ENCODE results near the gene DYNC2LI1.

DYNC2LI1 gene

GRCh38 chr2:43819491-43820163 is 45.8 kb downstream of the DYNC2LI1 start:
- no peak for DNase-seq

DNA sequence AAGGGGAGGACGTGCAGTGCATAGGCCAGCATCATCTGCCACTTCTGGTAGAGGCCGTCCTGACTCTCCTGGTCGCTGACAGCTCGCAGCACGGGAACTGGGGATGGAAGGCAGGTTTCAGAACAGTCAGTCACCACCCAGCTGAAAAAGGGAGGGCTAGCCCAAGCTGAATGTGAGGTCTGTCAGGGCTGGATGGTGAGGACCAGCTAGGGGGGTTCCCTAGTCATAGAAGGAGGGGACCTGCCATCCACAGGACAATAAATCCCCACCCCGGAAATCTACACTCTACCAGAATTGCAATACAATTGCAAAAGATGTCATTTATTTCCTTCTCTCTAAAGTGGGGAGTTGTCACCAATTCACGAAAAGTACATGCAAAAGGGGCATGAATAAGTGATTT is 49.0 kb downstream of the DYNC2LI1 start:
- DNase-seq, result no peak

DNA sequence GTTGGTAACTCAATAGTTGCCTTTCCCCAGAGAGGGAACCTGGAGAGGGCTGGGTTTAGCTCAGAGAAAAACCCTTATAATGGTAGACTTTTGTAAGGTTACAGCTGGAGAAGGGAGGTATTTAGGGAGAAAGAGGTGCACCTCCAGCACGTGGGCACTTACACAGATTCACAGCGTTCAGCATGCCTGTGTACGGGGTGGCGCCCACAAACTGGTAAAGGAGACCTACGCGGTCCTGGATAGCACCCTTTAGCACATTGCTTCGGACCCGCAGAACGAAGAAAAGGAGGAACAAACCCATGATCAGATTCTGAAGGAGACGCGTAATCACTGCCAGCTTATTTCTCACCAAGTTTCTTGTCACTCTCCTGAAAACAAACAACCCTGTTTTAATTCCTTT is 49.9 kb downstream of the DYNC2LI1 start:
- DNase-seq, result no peak

DNA sequence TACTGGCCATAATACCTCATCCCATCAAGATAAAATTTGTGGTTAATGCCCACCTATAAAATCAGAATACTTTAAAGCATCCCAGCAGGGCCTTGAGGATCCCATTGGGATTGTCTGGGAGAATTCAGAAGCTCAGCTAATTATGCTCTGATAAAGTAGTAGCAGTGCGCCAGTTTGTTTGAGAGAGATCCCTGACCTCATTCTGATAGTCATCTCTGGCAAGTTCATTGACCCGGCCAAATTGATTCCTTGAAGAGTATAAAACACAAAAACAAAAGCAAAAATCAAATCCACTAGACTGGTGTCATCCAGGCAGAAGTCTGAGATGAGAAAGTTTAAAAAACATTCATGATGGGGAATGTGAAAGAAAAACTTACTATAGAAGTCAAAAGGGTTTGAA is 50.7 kb downstream of the DYNC2LI1 start:
- no peak for DNase-seq

GRCh38 chr2:43824951-43825493 is 51.2 kb downstream of the DYNC2LI1 start:
- DNase-seq, result no peak

GRCh38 chr2:43825841-43826240 is 52.0 kb downstream of the DYNC2LI1 start:
- no peak for DNase-seq

DNA sequence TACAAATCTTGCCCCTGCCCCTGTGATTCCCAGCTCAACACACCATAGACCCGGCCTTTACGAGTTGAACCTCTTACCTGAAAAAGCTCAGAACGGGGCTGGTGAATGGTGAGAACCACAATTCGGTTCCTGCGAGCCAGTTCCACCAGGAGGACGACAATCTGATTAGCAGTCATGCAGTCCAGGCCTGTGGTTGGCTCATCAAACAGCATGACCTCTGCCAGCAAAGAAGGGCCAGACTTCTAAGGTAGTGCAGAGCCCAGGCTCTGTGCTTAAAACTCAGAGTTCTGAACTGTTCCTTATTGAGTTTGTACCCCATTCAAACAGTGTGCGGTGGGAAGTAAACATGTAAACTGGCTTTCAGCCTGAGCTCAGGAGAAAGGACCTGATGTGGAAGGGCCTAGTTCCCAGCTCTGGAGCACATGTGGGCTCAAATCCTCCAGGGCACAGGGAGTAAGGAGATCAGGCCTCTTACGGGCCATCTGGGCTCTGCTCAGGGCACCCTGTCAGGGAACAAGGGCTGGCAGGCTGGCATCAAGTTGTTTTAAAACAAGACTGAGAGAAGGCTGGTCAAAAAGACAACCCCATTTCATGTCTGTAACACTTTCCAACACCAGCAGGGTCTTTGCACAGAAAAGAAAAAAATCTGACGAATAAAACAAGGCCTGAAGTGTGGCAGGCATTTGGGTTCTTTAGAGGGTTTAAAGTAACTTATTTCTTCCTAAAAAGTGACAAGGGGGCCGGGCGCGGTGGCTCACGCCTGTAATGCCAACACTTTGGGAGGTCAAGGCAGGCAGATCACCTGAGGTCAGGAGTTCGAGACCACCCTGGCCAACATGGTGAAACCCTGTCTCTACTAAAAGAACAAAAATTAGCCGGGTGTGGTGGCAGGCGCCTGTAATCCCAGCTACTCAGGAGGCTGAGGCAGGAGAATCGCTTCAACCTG is 52.7 kb downstream of the DYNC2LI1 start:
- no peak for DNase-seq

GRCh38 chr2:43831543-43832294 is 57.9 kb downstream of the DYNC2LI1 start:
- DNase-seq, result no peak

DNA sequence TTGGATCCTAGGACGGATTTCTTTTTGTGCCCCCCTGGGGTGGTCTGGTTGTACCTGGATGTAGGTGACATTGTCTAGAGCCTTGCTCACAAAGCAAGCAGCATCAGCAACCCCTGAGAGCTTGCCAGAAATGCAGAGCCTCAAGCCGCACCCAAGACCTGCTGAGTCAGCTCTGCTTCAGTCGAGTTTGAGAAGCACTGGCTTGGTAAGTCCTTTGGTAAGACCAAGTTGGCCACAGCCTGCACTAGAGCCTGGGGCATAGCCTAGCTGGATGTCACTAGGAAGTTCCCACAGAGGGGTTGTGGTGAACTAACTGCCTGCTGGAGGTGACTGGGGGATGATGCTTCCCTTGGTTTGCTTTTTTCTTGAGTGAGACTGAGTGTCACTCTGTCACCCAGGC is 58.6 kb downstream of the DYNC2LI1 start:
- DNase-seq, result no peak

DNA sequence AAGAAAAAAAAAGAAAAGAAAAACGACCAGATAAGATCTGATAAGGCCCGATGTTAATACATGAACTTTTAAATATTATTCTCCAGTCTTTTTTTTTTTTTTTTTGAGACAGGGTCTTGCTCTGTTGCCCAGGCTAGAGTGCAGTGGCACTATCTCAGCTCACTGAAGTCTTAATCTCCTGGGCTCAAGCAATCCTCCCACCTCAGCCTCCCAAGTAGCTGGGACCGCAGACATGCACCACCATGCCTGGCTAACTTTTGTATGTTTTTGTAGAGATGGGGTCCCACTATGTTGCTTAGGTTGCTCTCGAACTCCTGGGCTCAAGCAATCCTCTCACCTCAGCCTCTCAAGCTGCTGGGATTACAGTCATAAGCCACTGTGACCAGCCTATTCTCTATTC is 63.2 kb downstream of the DYNC2LI1 start:
- no peak for DNase-seq

GRCh38 chr2:43837831-43838559 is 64.2 kb downstream of the DYNC2LI1 start:
- no peak for DNase-seq

GRCh38 chr2:43838560-43839267 is 64.9 kb downstream of the DYNC2LI1 start, which contains the start of the genes ABCG5 and ABCG8:
TSS of gene ABCG5 (minus strand) at chr2:43838839. CDS start at chr2:43838679, 160 bp downstream.
TSS of gene ABCG8 (plus strand) at chr2:43838971. CDS start at chr2:43839054, 83 bp downstream.
- no peak for DNase-seq

GRCh38 chr2:43839776-43840564 is 66.1 kb downstream of the DYNC2LI1 start:
- no peak for DNase-seq

DNA sequence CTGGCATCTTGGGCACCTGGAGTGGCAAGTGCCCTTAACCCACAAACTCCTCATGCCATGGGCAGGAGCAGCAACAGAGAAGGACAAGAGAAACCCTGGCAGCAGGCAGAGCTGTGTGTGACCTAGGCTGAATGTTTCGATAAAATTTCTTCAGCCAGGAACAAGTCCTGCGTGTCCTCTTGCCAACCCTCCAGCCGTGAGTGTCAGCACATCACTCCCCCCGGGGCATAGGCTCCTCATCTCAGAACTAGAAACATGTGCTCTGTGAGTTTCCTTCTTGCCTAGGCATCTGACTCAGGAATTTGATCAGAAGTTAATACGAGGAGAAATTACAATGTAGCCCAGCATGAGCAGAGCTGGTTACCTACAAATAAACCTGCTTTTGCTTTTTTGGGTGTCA is 67.1 kb downstream of the DYNC2LI1 start:
- no peak for DNase-seq

GRCh38 chr2:43841949-43842865 is 68.4 kb downstream of the DYNC2LI1 start:
- DNase-seq, result no peak

- no peak for DNase-seq
Observed at GRCh38 chr2:43842866-43843226, 69.0 kb downstream of the DYNC2LI1 start.

GRCh38 chr2:43845181-43845580 is 71.3 kb downstream of the DYNC2LI1 start:
- no peak for DNase-seq

- no peak for DNase-seq
Observed at GRCh38 chr2:43846140-43846793, 72.4 kb downstream of the DYNC2LI1 start.

DNA sequence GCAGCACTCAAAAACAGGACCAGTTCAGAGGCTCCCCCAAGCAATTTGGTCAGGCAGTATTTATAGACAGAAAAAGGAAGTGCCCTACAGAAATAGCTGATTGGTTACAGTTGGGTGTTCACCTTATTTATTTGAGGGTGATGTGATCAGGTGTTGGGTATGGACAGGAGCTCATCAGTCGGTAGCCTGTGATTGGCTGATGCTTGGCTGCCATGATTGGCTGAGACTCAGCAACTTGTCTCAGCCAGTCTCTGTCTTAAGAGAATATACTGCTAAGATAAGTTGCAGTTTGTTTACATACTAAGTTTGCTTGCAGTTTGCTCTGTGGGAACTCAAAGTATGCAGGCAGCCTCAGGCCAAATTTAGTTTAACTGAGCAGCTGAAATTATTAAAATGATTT is 74.4 kb downstream of the DYNC2LI1 start:
- no peak for DNase-seq

Measured in NCI-H1436 treated with DMSO at 0.1 percent for 48 hours (cell line).